Measurements from ENCODE around the gene GARRE1.

- no peak for TF ChIP-seq CTCF (IDR thresholded peaks at IDR 0.05; ENCODE audit: borderline replicate concordance, extremely low read depth, low read length, poor library complexity, severe bottlenecking)
- TF ChIP-seq EZH2 (IDR thresholded peaks at IDR 0.05; ENCODE audit: borderline replicate concordance, low read depth, low read length, severe bottlenecking), result no peak
Observed at GRCh38 chr19:34230820-34231219, 23.5 kb upstream of the GARRE1 start.
